GM12892 (cell line): ENCODE results near the gene COG7.

Experiments used
- POLR2A ChIP-seq: IDR thresholded peaks from 2 replicates; pipeline ENCODE4 v1.6.1; 2011; ENCODE audit warnings: low read depth, low read length, control low read depth
- POLR2AphosphoS5 ChIP-seq: IDR thresholded peaks from 2 replicates; pipeline ENCODE4 v1.6.1; 2011; ENCODE audit warnings: low read depth, low read length, control low read depth

DNA sequence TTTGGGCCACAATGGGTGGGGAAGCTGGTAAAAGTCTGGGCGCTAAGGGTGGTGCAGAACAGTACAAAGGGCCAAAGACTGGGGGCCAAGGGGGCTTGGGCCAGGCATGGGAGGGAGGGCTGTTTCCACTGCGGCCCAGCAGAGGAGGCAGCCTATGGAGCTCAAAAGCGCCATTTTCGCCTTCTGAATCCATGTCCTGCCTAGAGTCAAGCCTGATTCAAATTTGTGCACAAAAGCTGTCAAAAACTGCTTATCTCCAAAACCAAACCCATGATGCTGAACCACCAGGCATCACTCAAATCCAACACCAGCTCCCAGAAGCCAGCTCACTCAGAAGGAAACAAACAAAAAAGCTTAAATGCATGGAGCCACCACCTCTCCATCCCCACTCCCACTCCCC lies 16.0 kb downstream of the COG7 start:
- TF ChIP-seq POLR2A (no peak), POLR2AphosphoS5 (no peak)
